Large intestine (tissue), 3 donors: Measurements from ENCODE around the gene RDH11. TPM values are rescaled to one million over a fixed set of nuclear protein-coding genes. Genes with fewer than 3 reads are reported as not detected.

ENCODE experiments used
- DNase-seq, 2 donors: peaks; one replicate each; pipeline versions ENCODE4 v3.0.0 to v3.0.0-alpha.2; 2013
- H3K27ac ChIP-seq: one replicate; pipeline ENCODE4 v1.5.1; 2013; ENCODE audit warnings: low read length
- H3K27me3 ChIP-seq: 2 replicates; pipeline ENCODE4 v1.6.1; 2013; ENCODE audit warnings: low read length; ENCODE audit not compliant: control insufficient read depth, insufficient read depth
- H3K36me3 ChIP-seq: 2 replicates; pipeline ENCODE4 v1.6.1; 2013; ENCODE audit warnings: low read length; ENCODE audit not compliant: control insufficient read depth, insufficient read depth
- H3K4me1 ChIP-seq: one replicate; pipeline ENCODE4 v1.6.1; 2013; ENCODE audit warnings: low read length; ENCODE audit not compliant: control insufficient read depth, insufficient read depth
- H3K4me3 ChIP-seq: one replicate; pipeline ENCODE4 v1.5.1; 2013; ENCODE audit warnings: low read length
- H3K9me3 ChIP-seq: one replicate; pipeline ENCODE4 v1.6.1; 2013; ENCODE audit warnings: mild to moderate bottlenecking, low read depth, low read length, moderate library complexity; ENCODE audit not compliant: control insufficient read depth
- WGBS: methylation state at CpG from one replicate; pipeline ENCODE4 v1.1.5; 2013; ENCODE audit warnings: low lambda C conversion rate; ENCODE audit not compliant: insufficient coverage; 5-methylcytosine and 5-hydroxymethylcytosine counted together
- polyA plus RNA-seq: library from polyadenylated mRNA; unstranded; fragments of 120-200 nt; gene quantifications from one replicate; pipeline ENCODE4 v1.2.1, GENCODE V29; 2013

RDH11 gene
- polyA plus RNA-seq, 1 donor, result 44.0 TPM

GRCh38 chr14:67653651-67654280, 41.8 kb downstream of the RDH11 start:
- WGBS, result no CpG with 5 or more reads among the region's 6 CpGs
- DNase-seq, result no peak
- peaks cover 85% of the 10 kb centered on the region for H3K36me3 ChIP-seq
- no peak overlapping the region for H3K4me3 ChIP-seq
- no peaks in the 10 kb centered on the region for H3K9me3 ChIP-seq
- H3K4me1 ChIP-seq, result no peaks in the 10 kb centered on the region
- no peaks in the 10 kb centered on the region for H3K27me3 ChIP-seq
- no peak overlapping the region for H3K27ac ChIP-seq

DNA sequence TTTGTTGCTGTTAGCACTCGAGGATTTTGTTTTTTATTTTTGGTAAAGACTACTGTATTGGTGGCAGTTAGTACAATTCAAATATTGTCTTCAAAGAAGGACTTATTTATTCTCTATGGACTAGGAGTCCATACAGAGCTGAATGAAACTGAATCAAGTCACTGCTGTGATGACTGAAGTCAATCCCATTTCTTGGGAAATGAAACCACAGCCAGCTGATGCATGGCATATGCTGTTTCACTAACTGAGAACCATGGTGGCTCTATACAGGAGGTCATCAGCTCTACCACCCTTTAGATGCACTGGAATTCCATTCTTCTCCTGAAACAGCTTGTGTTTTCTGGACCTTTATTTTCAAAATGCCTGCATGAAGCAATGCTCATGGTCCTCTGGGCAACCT, 43.4 kb downstream of the RDH11 start:
- H3K36me3 ChIP-seq, result peaks cover 82% of the 10 kb centered on the region
- no peaks in the 10 kb centered on the region for H3K27me3 ChIP-seq
- no peak overlapping the region for H3K27ac ChIP-seq
- WGBS, result no CpG with 5 or more reads among the region's 1 CpG
- no peaks in the 10 kb centered on the region for H3K4me1 ChIP-seq
- no peak overlapping the region for H3K4me3 ChIP-seq
- H3K9me3 ChIP-seq, result no peaks in the 10 kb centered on the region
- no peak for DNase-seq

DNA sequence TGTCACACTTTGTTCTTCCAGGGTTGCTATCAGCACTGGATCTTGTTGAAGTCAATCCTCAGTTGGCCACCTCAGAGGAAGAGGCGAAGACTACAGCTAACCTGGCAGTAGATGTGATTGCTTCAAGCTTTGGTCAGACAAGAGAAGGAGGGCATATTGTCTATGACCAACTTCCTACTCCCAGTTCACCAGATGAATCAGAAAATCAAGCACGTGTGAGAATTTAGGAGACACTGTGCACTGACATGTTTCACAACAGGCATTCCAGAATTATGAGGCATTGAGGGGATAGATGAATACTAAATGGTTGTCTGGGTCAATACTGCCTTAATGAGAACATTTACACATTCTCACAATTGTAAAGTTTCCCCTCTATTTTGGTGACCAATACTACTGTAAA, 44.9 kb downstream of the RDH11 start:
- Histone ChIP-seq H3K4me1 (peaks cover 4% of the 10 kb centered on the region), H3K27ac (no peak overlapping the region), H3K36me3 (peaks cover 74% of the 10 kb centered on the region), H3K4me3 (no peak overlapping the region), H3K27me3 (no peaks in the 10 kb centered on the region), H3K9me3 (no peaks in the 10 kb centered on the region)
- no peak for DNase-seq
- WGBS, result no CpG with 5 or more reads among the region's 2 CpGs

DNA sequence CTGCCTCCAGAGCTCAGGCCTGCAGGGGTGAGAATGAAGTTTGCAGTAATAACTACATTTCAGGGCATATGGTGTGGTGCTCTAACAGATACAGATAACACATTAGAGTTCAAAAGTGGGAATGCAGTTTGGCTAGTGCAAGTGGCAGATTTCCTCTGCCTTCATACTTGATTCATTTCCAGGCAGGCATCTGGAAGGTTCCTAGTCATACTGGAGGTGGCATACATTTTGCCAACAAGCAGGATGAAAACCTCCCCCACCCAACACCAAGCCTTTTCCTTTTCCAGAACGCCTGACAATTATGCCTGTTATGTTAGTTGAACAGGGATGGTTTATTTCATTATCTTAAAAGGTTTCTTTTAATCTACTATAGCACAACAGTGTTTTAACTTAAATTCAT, 45.4 kb downstream of the RDH11 start:
- Histone ChIP-seq H3K36me3 (peaks cover 75% of the 10 kb centered on the region), H3K4me3 (no peak overlapping the region), H3K27ac (no peak overlapping the region), H3K4me1 (peaks cover 7% of the 10 kb centered on the region), H3K27me3 (no peaks in the 10 kb centered on the region), H3K9me3 (no peaks in the 10 kb centered on the region)
- no peak for DNase-seq
- WGBS, result no CpG with 5 or more reads among the region's 1 CpG

GRCh38 chr14:67646131-67646530, 49.4 kb downstream of the RDH11 start:
- WGBS, result no CpG with 5 or more reads among the region's 3 CpGs
- Histone ChIP-seq H3K9me3 (no peaks in the 10 kb centered on the region), H3K4me3 (no peak overlapping the region), H3K4me1 (peaks cover 17% of the 10 kb centered on the region), H3K27me3 (no peaks in the 10 kb centered on the region), H3K36me3 (peaks cover 39% of the 10 kb centered on the region), H3K27ac (peak overlapping the region; percentile 55)
- peak; percentile 28 to 59 for DNase-seq

DNA sequence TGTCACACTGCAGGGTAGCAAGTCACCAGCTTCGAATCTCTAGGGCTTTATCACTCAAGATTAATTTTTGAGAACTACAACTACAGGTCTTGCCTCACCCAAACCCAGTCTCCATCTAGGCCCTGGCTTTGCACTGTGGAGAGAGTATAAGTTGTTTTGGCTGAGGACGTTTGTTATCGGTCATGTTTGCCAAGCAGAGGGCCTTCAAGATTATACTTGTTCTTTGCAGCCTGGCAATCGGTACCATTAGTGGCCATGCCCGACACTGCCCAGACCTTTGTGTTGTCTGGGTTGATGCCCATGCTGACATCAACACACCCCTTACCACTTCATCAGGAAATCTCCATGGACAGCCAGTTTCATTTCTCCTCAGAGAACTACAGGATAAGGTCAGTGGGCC, 50.1 kb downstream of the RDH11 start:
- Histone ChIP-seq H3K27ac (peak overlapping the region; percentile 55), H3K27me3 (no peaks in the 10 kb centered on the region), H3K4me3 (no peak overlapping the region), H3K4me1 (peaks cover 17% of the 10 kb centered on the region), H3K9me3 (no peaks in the 10 kb centered on the region), H3K36me3 (peaks cover 33% of the 10 kb centered on the region)
- WGBS, result no CpG with 5 or more reads among the region's 5 CpGs
- no peak for DNase-seq

DNA sequence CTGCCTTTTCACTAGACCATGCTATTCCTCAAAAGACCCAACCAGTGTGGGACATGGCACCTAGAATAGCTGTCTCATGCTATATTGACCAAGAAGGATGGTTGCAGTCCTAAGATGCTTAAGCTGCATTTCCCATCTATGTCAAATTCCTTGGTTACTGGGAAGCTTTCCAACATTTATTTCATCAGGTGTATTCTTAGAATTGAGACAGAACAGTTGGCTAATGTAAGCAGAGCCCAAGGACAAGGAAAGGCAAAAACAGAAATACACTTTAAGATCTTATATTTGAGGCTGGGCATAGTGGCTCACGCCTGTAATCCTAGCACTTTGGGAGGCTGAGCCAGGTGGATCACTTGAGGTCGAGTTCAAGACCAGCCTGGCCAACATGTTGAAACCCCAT, 51.1 kb downstream of the RDH11 start:
- no peak overlapping the region for H3K4me3 ChIP-seq
- peaks cover 17% of the 10 kb centered on the region for H3K4me1 ChIP-seq
- no peaks in the 10 kb centered on the region for H3K9me3 ChIP-seq
- DNase-seq, result no peak
- H3K27ac ChIP-seq, result no peak overlapping the region
- no peaks in the 10 kb centered on the region for H3K27me3 ChIP-seq
- WGBS, result no CpG with 5 or more reads among the region's 2 CpGs
- peaks cover 23% of the 10 kb centered on the region for H3K36me3 ChIP-seq

GRCh38 chr14:67643713-67644112, 51.9 kb downstream of the RDH11 start:
- Histone ChIP-seq H3K4me3 (no peak overlapping the region), H3K36me3 (peaks cover 16% of the 10 kb centered on the region), H3K9me3 (no peaks in the 10 kb centered on the region), H3K4me1 (peaks cover 17% of the 10 kb centered on the region), H3K27ac (peak overlapping the region; percentile 38), H3K27me3 (no peaks in the 10 kb centered on the region)
- no CpG with 5 or more reads among the region's 1 CpG for WGBS
- peak in 1 of 2 donors; percentile 32 for DNase-seq

DNA sequence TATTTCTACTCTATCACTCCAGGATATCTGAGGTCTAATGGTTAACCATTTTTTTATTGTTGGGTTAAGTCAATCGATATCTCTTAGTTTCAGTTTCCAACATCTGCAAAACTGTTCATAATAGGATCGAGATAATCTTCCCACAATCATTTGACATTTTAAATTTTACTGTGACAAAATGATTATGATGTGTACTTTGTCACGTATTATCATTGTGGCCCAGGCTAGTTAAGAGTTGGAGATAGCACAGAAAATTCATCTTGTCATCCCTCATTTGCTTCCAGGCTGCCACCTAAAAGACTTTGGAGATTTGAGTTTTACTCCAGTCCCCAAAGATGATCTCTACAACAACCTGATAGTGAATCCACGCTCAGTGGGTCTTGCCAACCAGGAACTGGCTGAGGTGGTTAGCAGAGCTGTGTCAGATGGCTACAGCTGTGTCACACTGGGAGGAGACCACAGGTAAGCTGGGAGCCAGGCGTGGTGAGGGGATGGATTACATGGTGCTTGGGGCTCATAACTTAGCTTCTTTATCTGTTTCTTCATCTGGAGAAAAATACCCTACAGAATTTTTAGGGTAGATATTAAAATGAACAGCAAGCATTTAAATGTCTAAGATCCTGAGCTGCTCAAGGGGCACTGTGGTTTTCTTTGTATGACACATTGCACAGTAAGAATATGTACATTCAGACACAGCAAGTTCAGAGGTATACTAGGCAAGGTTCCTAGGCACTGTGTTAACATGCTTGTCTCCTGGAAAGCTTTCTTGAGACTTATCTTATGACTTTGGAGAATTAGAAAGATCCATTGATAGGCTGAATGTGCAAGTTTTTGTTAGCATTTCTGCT, 53.4 kb downstream of the RDH11 start:
- H3K27ac ChIP-seq, result peak overlapping the region; percentile 46
- H3K27me3 ChIP-seq, result no peaks in the 10 kb centered on the region
- H3K36me3 ChIP-seq, result peaks cover 9% of the 10 kb centered on the region
- peaks cover 17% of the 10 kb centered on the region for H3K4me1 ChIP-seq
- no peak overlapping the region for H3K4me3 ChIP-seq
- H3K9me3 ChIP-seq, result no peaks in the 10 kb centered on the region
- DNase-seq, result peak in 1 of 2 donors; percentile 39
- WGBS, result no CpG with 5 or more reads among the region's 5 CpGs

GRCh38 chr14:67641480-67641879, 54.1 kb downstream of the RDH11 start:
- Histone ChIP-seq H3K27me3 (no peaks in the 10 kb centered on the region), H3K4me3 (no peak overlapping the region), H3K36me3 (peaks cover 3% of the 10 kb centered on the region), H3K4me1 (peaks cover 17% of the 10 kb centered on the region), H3K9me3 (no peaks in the 10 kb centered on the region), H3K27ac (no peak overlapping the region)
- WGBS, result 100% methylated on average over 1 of the region's 1 CpG
- no peak for DNase-seq
